Ascending aorta (tissue), 2 donors: ENCODE measurements around the gene TMEM198. TPM values are rescaled to one million over a fixed set of nuclear protein-coding genes. Genes with fewer than 3 reads are reported as not detected.

Experiments
- DNase-seq, 2 donors: peaks; one replicate each; pipeline ENCODE4 v3.0.0-alpha.2; 2019; ENCODE audit warnings: low spot score in 2 of 2
- H3K27ac ChIP-seq, 2 donors: fragments of 200-600 bp; sonication (generic); one replicate each; pipeline ENCODE4 v1.5.1; 2016 to 2017; ENCODE audit warnings: mild to moderate bottlenecking in 1 of 2
- H3K27me3 ChIP-seq: fragments of 200-600 bp; sonication (generic); one replicate; pipeline ENCODE4 v1.5.1; 2017
- H3K36me3 ChIP-seq, 2 donors: fragments of 200-600 bp; sonication (generic); one replicate each; pipeline ENCODE4 v1.5.1; 2016
- H3K4me1 ChIP-seq, 2 donors: fragments of 200-600 bp; sonication (generic); one replicate each; pipeline ENCODE4 v1.5.1; 2016 to 2017; ENCODE audit warnings: mild to moderate bottlenecking in 1 of 2
- H3K4me3 ChIP-seq, 2 donors: fragments of 200-600 bp; sonication (generic); one replicate each; pipeline ENCODE4 v1.5.1; 2016 to 2017; ENCODE audit warnings: mild to moderate bottlenecking in 1 of 2
- H3K9me3 ChIP-seq, 2 donors: fragments of 200-600 bp; sonication (generic); one replicate each; pipeline ENCODE4 v1.5.1; 2016
- intact Hi-C: fragments of 100-400 bp; cut with DNase I; formaldehyde crosslinking; loops from one replicate; pipeline ENCODE4 v1.15.1; 2023
- total RNA-seq: library from RNA; depleted of rRNA; stranded (reverse); fragments of >200 nt; gene quantifications from one replicate; pipeline ENCODE4 v1.1.0, GENCODE V29; 2016
- TF ChIP-seq, protein P1 (sequence below), 3 experiments: fragments of 200-600 bp in 2 of 3; fragments of 450-650 bp in 1 of 3; sonication (generic) in 2 of 3; IDR thresholded peaks; one replicate each; pipeline ENCODE4 v1.5.1; 2016 to 2019; ENCODE audit warnings: antibody characterized with exemption in 3 of 3, mild to moderate bottlenecking in 1 of 3, moderate library complexity in 1 of 3

TMEM198 gene
- total RNA-seq, 1 donor from 2014 or later: 6.0 TPM

- Histone ChIP-seq H3K27ac (no peak overlapping the region), H3K27me3 (peaks cover 27% of the 10 kb centered on the region), H3K9me3 (no peaks in the 10 kb centered on the region), H3K4me3 (no peak overlapping the region), H3K36me3 (peaks cover 1% of the 10 kb centered on the region in 2 donors), H3K4me1 (peaks cover 5 to 25% of the 10 kb centered on the region in 2 donors)
- intact Hi-C loops: no loop called here
- TF ChIP-seq, protein P1, sequence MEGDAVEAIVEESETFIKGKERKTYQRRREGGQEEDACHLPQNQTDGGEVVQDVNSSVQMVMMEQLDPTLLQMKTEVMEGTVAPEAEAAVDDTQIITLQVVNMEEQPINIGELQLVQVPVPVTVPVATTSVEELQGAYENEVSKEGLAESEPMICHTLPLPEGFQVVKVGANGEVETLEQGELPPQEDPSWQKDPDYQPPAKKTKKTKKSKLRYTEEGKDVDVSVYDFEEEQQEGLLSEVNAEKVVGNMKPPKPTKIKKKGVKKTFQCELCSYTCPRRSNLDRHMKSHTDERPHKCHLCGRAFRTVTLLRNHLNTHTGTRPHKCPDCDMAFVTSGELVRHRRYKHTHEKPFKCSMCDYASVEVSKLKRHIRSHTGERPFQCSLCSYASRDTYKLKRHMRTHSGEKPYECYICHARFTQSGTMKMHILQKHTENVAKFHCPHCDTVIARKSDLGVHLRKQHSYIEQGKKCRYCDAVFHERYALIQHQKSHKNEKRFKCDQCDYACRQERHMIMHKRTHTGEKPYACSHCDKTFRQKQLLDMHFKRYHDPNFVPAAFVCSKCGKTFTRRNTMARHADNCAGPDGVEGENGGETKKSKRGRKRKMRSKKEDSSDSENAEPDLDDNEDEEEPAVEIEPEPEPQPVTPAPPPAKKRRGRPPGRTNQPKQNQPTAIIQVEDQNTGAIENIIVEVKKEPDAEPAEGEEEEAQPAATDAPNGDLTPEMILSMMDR (IDR thresholded peaks at IDR 0.05): no peak
- no peak for DNase-seq
Observed at GRCh38 chr2:219511547-219512325, 32.1 kb upstream of the TMEM198 start.

GRCh38 chr2:219512524-219513216 is 31.2 kb upstream of the TMEM198 start:
- H3K27me3 ChIP-seq: peaks cover 27% of the 10 kb centered on the region
- peaks cover 5 to 25% of the 10 kb centered on the region in 2 donors for H3K4me1 ChIP-seq
- no peak overlapping the region for H3K27ac ChIP-seq
- H3K9me3 ChIP-seq: no peaks in the 10 kb centered on the region
- DNase-seq: no peak
- H3K4me3 ChIP-seq: no peak overlapping the region
- intact Hi-C loops: no loop called here
- H3K36me3 ChIP-seq: no peaks in the 10 kb centered on the region
- TF ChIP-seq, protein P1 (IDR thresholded peaks at IDR 0.05): no peak

- H3K27ac ChIP-seq: no peak overlapping the region
- TF ChIP-seq, protein P1 (IDR thresholded peaks at IDR 0.05): no peak
- peaks cover 27% of the 10 kb centered on the region for H3K27me3 ChIP-seq
- no peaks in the 10 kb centered on the region for H3K36me3 ChIP-seq
- intact Hi-C loops: no loop called here
- H3K4me3 ChIP-seq: no peak overlapping the region
- DNase-seq: no peak
- peaks cover 4 to 21% of the 10 kb centered on the region in 2 donors for H3K4me1 ChIP-seq
- no peaks in the 10 kb centered on the region for H3K9me3 ChIP-seq
Observed at GRCh38 chr2:219513787-219514186, 30.0 kb upstream of the TMEM198 start.

DNA sequence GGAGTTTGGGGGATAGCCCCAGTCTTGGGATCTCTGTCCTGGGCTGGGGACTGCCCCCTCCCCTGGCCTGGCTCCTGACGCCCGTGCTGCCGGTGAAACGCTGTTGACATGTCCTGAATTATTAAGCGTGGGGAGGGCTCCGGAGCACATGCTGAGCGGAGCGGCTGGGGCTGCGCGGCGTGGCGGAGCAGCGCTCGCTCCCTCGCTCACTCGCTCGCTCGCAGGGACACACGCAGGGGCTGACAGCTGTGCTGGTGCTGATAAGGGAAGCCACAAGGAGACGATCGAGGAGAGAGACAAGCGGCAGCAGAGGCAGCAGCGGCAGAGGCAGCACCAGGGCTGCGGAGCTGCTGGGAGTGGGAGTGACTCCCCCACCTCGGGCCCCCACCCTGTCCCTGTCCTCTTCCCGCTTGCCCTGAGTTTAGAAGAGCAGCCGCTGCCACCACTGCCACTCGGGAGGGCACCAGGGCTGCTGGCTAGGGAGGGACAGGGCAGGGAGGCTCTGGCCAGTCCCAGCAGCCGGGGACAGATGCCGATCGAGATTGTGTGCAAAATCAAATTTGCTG is 29.5 kb upstream of the TMEM198 start, which contains the start of gene ASIC4:
TSS of gene ASIC4 (plus strand) at position 287 of the 566 bp plus-strand sequence. CDS start at position 530, 243 bp downstream.
- TF ChIP-seq, protein P1 (IDR thresholded peaks at IDR 0.05): no peak
- no peak for DNase-seq
- Histone ChIP-seq H3K36me3 (no peaks in the 10 kb centered on the region), H3K27ac (no peak within 1 kb of the TSS), H3K27me3 (peaks cover 27% of the 10 kb centered on the region), H3K4me1 (peaks cover 0 to 16% of the 10 kb centered on the region in 2 donors), H3K9me3 (no peaks in the 10 kb centered on the region), H3K4me3 (no peak within 1 kb of the TSS)
- intact Hi-C loops: no loop called here

DNA sequence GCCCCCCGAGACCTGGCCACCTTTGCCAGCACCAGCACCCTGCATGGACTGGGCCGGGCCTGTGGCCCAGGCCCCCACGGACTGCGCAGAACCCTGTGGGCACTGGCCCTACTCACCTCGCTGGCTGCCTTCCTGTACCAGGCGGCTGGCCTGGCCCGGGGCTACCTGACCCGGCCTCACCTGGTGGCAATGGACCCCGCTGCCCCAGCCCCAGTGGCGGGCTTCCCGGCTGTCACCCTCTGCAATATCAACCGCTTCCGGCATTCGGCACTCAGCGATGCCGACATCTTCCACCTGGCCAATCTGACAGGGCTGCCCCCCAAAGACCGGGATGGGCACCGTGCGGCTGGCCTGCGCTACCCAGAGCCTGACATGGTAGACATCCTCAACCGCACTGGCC is 29.0 kb upstream of the TMEM198 start:
- no peaks in the 10 kb centered on the region for H3K9me3 ChIP-seq
- peaks cover 0 to 11% of the 10 kb centered on the region in 2 donors for H3K4me1 ChIP-seq
- H3K27me3 ChIP-seq: peaks cover 27% of the 10 kb centered on the region
- H3K27ac ChIP-seq: no peak overlapping the region
- H3K4me3 ChIP-seq: no peak overlapping the region
- no peak for DNase-seq
- intact Hi-C loops: no loop called here
- TF ChIP-seq, protein P1 (IDR thresholded peaks at IDR 0.05): no peak
- no peaks in the 10 kb centered on the region for H3K36me3 ChIP-seq
